Panc1 (cell line): ENCODE measurements around the gene ZNF804B. TPM values are rescaled to one million over a fixed set of nuclear protein-coding genes. Genes with fewer than 3 reads are reported as not detected.

Experiments used
- ATAC-seq: fragments of 200-7000 bp; cut with Tn5 transposase; 2 replicates; pipeline ENCODE4 v1.9.1; 2020; ENCODE audit warnings: mild to moderate bottlenecking, moderate library complexity
- BruUV-seq: library from RNA; stranded (reverse); fragments of 400-500 nt; replicated peaks from 2 replicates; lab custom pipeline; 2021; lab: Mats Ljungman, UMichigan
- CTCF ChIA-PET: fragments of 300-600 bp; sonication (Branson Sonifier 250); formaldehyde crosslinking; loops from one replicate; lab custom pipeline; 2022; ENCODE audit warnings: antibody characterized with exemption; lab: Charles Lee
- POLR2A ChIA-PET: fragments of 300-600 bp; sonication (Branson Sonifier 250); formaldehyde crosslinking; loops from one replicate; lab custom pipeline; 2022; ENCODE audit warnings: antibody characterized with exemption; lab: Charles Lee
- DNase-seq: peaks from one replicate; pipeline ENCODE4 v3.0.0-alpha.2; 2010; ENCODE audit warnings: low read depth, low spot score
- H3K27ac ChIP-seq: 2 replicates; pipeline ENCODE4 v1.5.1; 2011; ENCODE audit warnings: mild to moderate bottlenecking, low read length, inconsistent platforms
- H3K27me3 ChIP-seq: fragments of 200-500 bp; sonication (Bioruptor generic); 2 replicates; pipeline ENCODE4 v1.6.0; 2014; ENCODE audit warnings: low read length, inconsistent platforms; ENCODE audit not compliant: control insufficient read depth, insufficient read depth
- H3K36me3 ChIP-seq: fragments of 200-500 bp; sonication (Bioruptor generic); 2 replicates; pipeline ENCODE4 v1.5.1; 2014; ENCODE audit warnings: inconsistent platforms, mild to moderate bottlenecking, low read length, moderate library complexity; ENCODE audit not compliant: control insufficient read depth, insufficient read depth
- H3K4me1 ChIP-seq: 2 replicates; pipeline ENCODE4 v1.5.1; 2011; ENCODE audit warnings: inconsistent platforms, mild to moderate bottlenecking, low read length, moderate library complexity; ENCODE audit not compliant: control insufficient read depth, insufficient read depth
- H3K4me3 ChIP-seq, 2 experiments: 2 replicates each; pipeline ENCODE4 v1.5.1; 2011 to 2012; ENCODE audit warnings: low read depth in 2 of 2, low read length in 2 of 2, mild to moderate bottlenecking in 2 of 2, inconsistent platforms in 1 of 2, moderate library complexity in 1 of 2
- H3K9me3 ChIP-seq: fragments of 200-500 bp; sonication (Bioruptor generic); 2 replicates; pipeline ENCODE4 v1.5.1; 2014; ENCODE audit warnings: low read depth, mild to moderate bottlenecking, inconsistent platforms, low read length, moderate library complexity; ENCODE audit not compliant: control insufficient read depth, insufficient read depth
- CTCF ChIP-seq: fragments of 450-650 bp; IDR thresholded peaks from 2 replicates; pipeline ENCODE4 v1.5.1; 2017; ENCODE audit warnings: mild to moderate bottlenecking
- POLR2AphosphoS5 ChIP-seq: IDR thresholded peaks from 2 replicates; pipeline ENCODE4 v1.6.1; 2012; ENCODE audit warnings: mild to moderate bottlenecking, low read depth, low read length, moderate library complexity
- REST ChIP-seq, 2 experiments: IDR thresholded peaks; 2 replicates each; pipeline ENCODE4 v1.6.1; 2011 to 2012; ENCODE audit warnings: low read depth in 2 of 2, control low read depth in 1 of 2, low read length in 1 of 2, mild to moderate bottlenecking in 1 of 2, moderate library complexity in 1 of 2; ENCODE audit not compliant: insufficient read depth in 1 of 2
- SIN3A ChIP-seq: IDR thresholded peaks from 2 replicates; pipeline ENCODE4 v1.6.1; 2012; ENCODE audit warnings: low read depth, mild to moderate bottlenecking, low read length, moderate library complexity, borderline replicate concordance; ENCODE audit not compliant: insufficient read depth
- TCF7L2 ChIP-seq: IDR thresholded peaks from 2 replicates; pipeline ENCODE4 v1.6.1; 2011; ENCODE audit warnings: mild to moderate bottlenecking, low read depth, low read length, inconsistent platforms
- in situ Hi-C: cut with HindIII; loops from 2 replicates; pipeline ENCODE4 v1.10.0; 2016; ENCODE audit warnings: low sequenced_read_pairs, low pct_unique_long_range_greater_than_20kb
- intact Hi-C: fragments of 100-400 bp; cut with micrococcal nuclease; formaldehyde crosslinking; loops from one replicate; pipeline ENCODE4 v1.10.0; 2022; ENCODE audit not compliant: unreplicated experiment
- total RNA-seq: library from RNA; stranded (reverse); gene quantifications from one replicate; pipeline ENCODE4 v1.2.1, GENCODE V29; 2021; ENCODE audit not compliant: unreplicated experiment

The ZNF804B gene
- total RNA-seq, 1 experiment from 2014 or later: not detected

- Histone ChIP-seq H3K4me1 (no peaks in the 10 kb centered on the region), H3K27me3 (no peaks in the 10 kb centered on the region), H3K9me3 (no peaks in the 10 kb centered on the region), H3K27ac (no peak overlapping the region), H3K4me3 (no peak overlapping the region), H3K36me3 (no peaks in the 10 kb centered on the region; the same call in 1 of the 2 replicates)
- in situ Hi-C loops: no loop called here
- BruUV-seq: no TSS peak
- no peak for ATAC-seq
- DNase-seq: no peak
- ChIA-PET CTCF (interaction anchor here (0.6 kb wide), 1 partner anchor 260 kb away, joined by 7 read pairs; no protein-coding TSS in a partner anchor), POLR2A (no interaction called here)
- no peak for TF ChIP-seq TCF7L2
- no peak for TF ChIP-seq POLR2AphosphoS5
- TF ChIP-seq REST (IDR thresholded peaks at IDR 0.05; ENCODE audit: insufficient read depth in 1 of 2, low read depth in 2 of 2, low read length in 1 of 2): no peak
- TF ChIP-seq CTCF: no peak
- no peak for TF ChIP-seq SIN3A
- intact Hi-C loops: no loop called here
These were observed 241.8 kb downstream of the ZNF804B start for GRCh38 chr7:89001306-89001705.

GRCh38 chr7:89002981-89003956, 243.8 kb downstream of the ZNF804B start:
- intact Hi-C loops: no loop called here
- Histone ChIP-seq H3K36me3 (no peaks in the 10 kb centered on the region), H3K4me1 (no peaks in the 10 kb centered on the region), H3K9me3 (no peaks in the 10 kb centered on the region), H3K4me3 (peak overlapping the region in 1 of 2 experiments; percentile 4; a peak in 1 of 4 replicates), H3K27ac (no peak overlapping the region), H3K27me3 (no peaks in the 10 kb centered on the region)
- CTCF ChIA-PET: no interaction called here
- POLR2A ChIA-PET: no interaction called here
- ATAC-seq: no peak
- no peak for TF ChIP-seq TCF7L2
- no peak for TF ChIP-seq REST (IDR thresholded peaks at IDR 0.05; ENCODE audit: insufficient read depth in 1 of 2, low read depth in 2 of 2, low read length in 1 of 2)
- in situ Hi-C loops: no loop called here
- BruUV-seq: no TSS peak
- no peak for DNase-seq
